ENCODE results near the gene ORAI2. TPM values are rescaled to one million over a fixed set of nuclear protein-coding genes. Genes with fewer than 3 reads are reported as not detected.
"Not testable (repeated sequence)": the region's sequence is repeated elsewhere in the genome, so short reads cannot be mapped to it uniquely, and the experiment has no call there.

Gene ORAI2
- polyA plus RNA-seq, 1 of the 3 experiments (the other 2 are of a cell fraction): 85.8 TPM

- H3K4me1 ChIP-seq (ENCODE audit: control insufficient read depth in 1 of 2, insufficient read depth in 2 of 2, low read depth in 1 of 2, low read length in 1 of 2): no peaks in the 10 kb centered on the region
- ChIA-PET POLR2A (interaction anchor here (0.6 to 1.0 kb wide), 3 partner anchors 8 to 116 kb away, joined by 3 to 5 read pairs (median 5); partner anchors contain the start of gene PRKRIP1), CTCF (interaction anchor here (0.6 to 4.9 kb wide), 24 partner anchors 8 to 134 kb away, joined by 3 to 47 read pairs (median 6); partner anchors contain the start of genes ALKBH4, LRWD1 and PRKRIP1)
- 82% methylated on average over 15 of the region's 15 CpGs for WGBS (ENCODE audit: low lambda C conversion rate)
- TF ChIP-seq CTCF (IDR thresholded peaks at IDR 0.05) (peak; percentile 79), RCOR1 (IDR thresholded peaks at IDR 0.05; ENCODE audit: low read length) (no peak), RAD21 (IDR thresholded peaks at IDR 0.05; ENCODE audit: low read length) (peak; percentile 77), SMC3 (IDR thresholded peaks at IDR 0.05; ENCODE audit: low read depth, low read length) (peak; percentile 54)
- peaks cover 18% of the 10 kb centered on the region for H3K79me2 ChIP-seq (ENCODE audit: insufficient read depth)
- no peak overlapping the region for H3K4me3 ChIP-seq (ENCODE audit: low read depth in 2 of 2, low read length in 1 of 2)
- peaks cover 72 to 89% of the 10 kb centered on the region in 2 experiments for H3K36me3 ChIP-seq (replicated peaks in 1 of 2; ENCODE audit: control insufficient read depth in 1 of 2, insufficient read depth in 2 of 2, low read length in 1 of 2)
- no peak overlapping the region for H3K27ac ChIP-seq (ENCODE audit: low read depth in 2 of 2, low read length in 1 of 2)
- H3K27me3 ChIP-seq (ENCODE audit: insufficient read depth): no peaks in the 10 kb centered on the region
- no peaks in the 10 kb centered on the region for H4K20me1 ChIP-seq (ENCODE audit: insufficient read depth)
- no peak overlapping the region for H2AFZ ChIP-seq (ENCODE audit: low read depth)
- no peak overlapping the region for H3K9ac ChIP-seq
- H3F3A ChIP-seq (replicated peaks; ENCODE audit: insufficient read depth): peaks cover 28% of the 10 kb centered on the region
- H3K9me3 ChIP-seq: no peaks in the 10 kb centered on the region
- no peak overlapping the region for H3K4me2 ChIP-seq
- DNase-seq: peak; percentile 82
- no peaks in the 10 kb centered on the region for H3K9me2 ChIP-seq
Measured at GRCh38 chr7:102404005-102404861, 29.1 kb upstream of the ORAI2 start.

GRCh38 chr7:102404862-102405188, 28.6 kb upstream of the ORAI2 start:
- DNase-seq; H3K4me3 ChIP-seq (ENCODE audit: low read depth in 2 of 2, low read length in 1 of 2); H4K20me1 ChIP-seq (ENCODE audit: insufficient read depth); H3K9me3 ChIP-seq; H3K4me2 ChIP-seq; H3K9ac ChIP-seq; H2AFZ ChIP-seq (ENCODE audit: low read depth); H3K27me3 ChIP-seq (ENCODE audit: insufficient read depth); H3K4me1 ChIP-seq (ENCODE audit: control insufficient read depth in 1 of 2, insufficient read depth in 2 of 2, low read depth in 1 of 2, low read length in 1 of 2); H3K27ac ChIP-seq (ENCODE audit: low read depth in 2 of 2, low read length in 1 of 2); H3K9me2 ChIP-seq: not testable (repeated sequence)
- 96% methylated on average over 5 of the region's 5 CpGs for WGBS (ENCODE audit: low lambda C conversion rate)
- ChIA-PET POLR2A (interaction anchor here (0.6 to 1.0 kb wide), 3 partner anchors 9 to 117 kb away, joined by 3 to 5 read pairs (median 5); partner anchors contain the start of gene PRKRIP1), CTCF (interaction anchor here (0.9 to 4.9 kb wide), 22 partner anchors 7 to 134 kb away, joined by 3 to 47 read pairs (median 8); partner anchors contain the start of genes ALKBH4, LRWD1 and PRKRIP1)
- Histone ChIP-seq H3K79me2 (ENCODE audit: insufficient read depth) (peaks cover 18% of the 10 kb centered on the region), H3F3A (replicated peaks; ENCODE audit: insufficient read depth) (peaks cover 28% of the 10 kb centered on the region), H3K36me3 (replicated peaks in 1 of 2; ENCODE audit: control insufficient read depth in 1 of 2, insufficient read depth in 2 of 2, low read length in 1 of 2) (peaks cover 71 to 89% of the 10 kb centered on the region in 2 experiments)
- peak; percentile 18; the same call in 1 of the 2 replicates for TF ChIP-seq CTCF (IDR thresholded peaks at IDR 0.05)

Measured in SK-N-SH (cell line).